ENCODE data around the gene RUSC1. TPM values are rescaled to one million over a fixed set of nuclear protein-coding genes. Genes with fewer than 3 reads are reported as not detected.

Gene RUSC1
- total and polyA plus RNA-seq, 2 experiments from 2014 or later, result 30.4 to 31.9 TPM

- 0 out of 2 replicates have a peak overlapping the region, but pooled peaks have one; percentile 45 for H2AFZ ChIP-seq
- H3K4me2 ChIP-seq (ENCODE audit: unreplicated experiment), result no peak overlapping the region
- no peaks in the 10 kb centered on the region for H3K36me3 ChIP-seq (ENCODE audit: low read depth)
- H3K9me3 ChIP-seq (ENCODE audit: low read depth), result no peaks in the 10 kb centered on the region
- no peaks in the 10 kb centered on the region for H3K9me2 ChIP-seq (ENCODE audit: insufficient read depth)
- no peak overlapping the region for H3K9ac ChIP-seq
- WGBS, 2 experiments (ENCODE audit: low coverage in 1 of 2, low lambda C conversion rate in 2 of 2, missing lambda C conversion rate in 2 of 2), result 61 to 69% methylated on average over 7 of the region's 7 CpGs
- no peak overlapping the region for H3K27ac ChIP-seq
- no peaks in the 10 kb centered on the region for H4K20me1 ChIP-seq (ENCODE audit: insufficient read depth)
- DNase-seq, result peak; percentile 57
- H3K4me3 ChIP-seq, result no peak overlapping the region
- peaks cover 22% of the 10 kb centered on the region for H3K4me1 ChIP-seq (ENCODE audit: insufficient read depth)
- peaks cover 13% of the 10 kb centered on the region; the same call in 1 of the 2 replicates for H3F3A ChIP-seq (ENCODE audit: insufficient read depth)
- no peaks in the 10 kb centered on the region for H3K27me3 ChIP-seq (replicated peaks; ENCODE audit: insufficient read depth)
- H3K79me2 ChIP-seq (ENCODE audit: insufficient read depth), result peaks cover 23% of the 10 kb centered on the region
- no peak for TF ChIP-seq EZH2 (IDR thresholded peaks at IDR 0.05; ENCODE audit: insufficient read depth, poor library complexity, severe bottlenecking)
- no peak for TF ChIP-seq EZH2phosphoT487 (IDR thresholded peaks at IDR 0.05; ENCODE audit: insufficient read depth, low read depth)
- in situ Hi-C loops (cut with MboI), result no loop called here
Measured at GRCh38 chr1:155305881-155306391, 14.8 kb upstream of the RUSC1 start.

GRCh38 chr1:155307247-155307740 is 13.4 kb upstream of the RUSC1 start:
- WGBS, 2 experiments (ENCODE audit: low coverage in 1 of 2, low lambda C conversion rate in 2 of 2, missing lambda C conversion rate in 2 of 2), result 40 to 42% methylated on average over 6 of the region's 6 CpGs
- H3K79me2 ChIP-seq (ENCODE audit: insufficient read depth), result peaks cover 30% of the 10 kb centered on the region
- no peaks in the 10 kb centered on the region for H3K9me2 ChIP-seq (ENCODE audit: insufficient read depth)
- H3K27me3 ChIP-seq (replicated peaks; ENCODE audit: insufficient read depth), result no peaks in the 10 kb centered on the region
- H3F3A ChIP-seq (ENCODE audit: insufficient read depth), result peaks cover 13% of the 10 kb centered on the region; the same call in 1 of the 2 replicates
- DNase-seq, result peak; percentile 58
- H3K36me3 ChIP-seq (ENCODE audit: low read depth), result no peaks in the 10 kb centered on the region
- H3K9ac ChIP-seq, result no peak overlapping the region
- no peak overlapping the region for H2AFZ ChIP-seq
- H3K4me2 ChIP-seq (ENCODE audit: unreplicated experiment), result no peak overlapping the region
- in situ Hi-C loops (cut with MboI), result no loop called here
- no peak for TF ChIP-seq EZH2 (IDR thresholded peaks at IDR 0.05; ENCODE audit: insufficient read depth, poor library complexity, severe bottlenecking)
- H3K4me1 ChIP-seq (ENCODE audit: insufficient read depth), result peaks cover 22% of the 10 kb centered on the region
- no peak overlapping the region for H3K4me3 ChIP-seq
- H3K9me3 ChIP-seq (ENCODE audit: low read depth), result no peaks in the 10 kb centered on the region
- no peak overlapping the region for H3K27ac ChIP-seq
- H4K20me1 ChIP-seq (ENCODE audit: insufficient read depth), result no peaks in the 10 kb centered on the region

- Histone ChIP-seq H3K4me3 (peak within 1 kb of the TSS; percentile 92), H3K9me2 (ENCODE audit: insufficient read depth) (no peaks in the 10 kb centered on the region), H4K20me1 (ENCODE audit: insufficient read depth) (no peaks in the 10 kb centered on the region), H3K27me3 (replicated peaks; ENCODE audit: insufficient read depth) (no peaks in the 10 kb centered on the region), H3K9ac (peak within 1 kb of the TSS; percentile 89), H3K27ac (peak within 1 kb of the TSS; percentile 87), H2AFZ (peak within 1 kb of the TSS; percentile 80), H3F3A (ENCODE audit: insufficient read depth) (peaks cover 13% of the 10 kb centered on the region; the same call in 1 of the 2 replicates), H3K36me3 (ENCODE audit: low read depth) (no peaks in the 10 kb centered on the region), H3K4me2 (ENCODE audit: unreplicated experiment) (peak within 1 kb of the TSS; percentile 87), H3K9me3 (ENCODE audit: low read depth) (no peaks in the 10 kb centered on the region), H3K4me1 (ENCODE audit: insufficient read depth) (peaks cover 22% of the 10 kb centered on the region), H3K79me2 (ENCODE audit: insufficient read depth) (peaks cover 30% of the 10 kb centered on the region)
- peak; percentile 99 for DNase-seq
- in situ Hi-C loops (cut with MboI), result no loop called here
- TF ChIP-seq EZH2phosphoT487 (IDR thresholded peaks at IDR 0.05; ENCODE audit: insufficient read depth, low read depth) (no peak), EZH2 (IDR thresholded peaks at IDR 0.05; ENCODE audit: insufficient read depth, poor library complexity, severe bottlenecking) (no peak)
- 1 to 2% methylated on average over 51 of the region's 51 CpGs for WGBS, 2 experiments (ENCODE audit: low coverage in 1 of 2, low lambda C conversion rate in 2 of 2, missing lambda C conversion rate in 2 of 2)
Measured at GRCh38 chr1:155308493-155309422, 11.9 kb upstream of the RUSC1 start, which contains the start of gene FDPS. Gene FDPS, plus strand, starts transcription at chr1:155308866. Its CDS starts 924 bp downstream, at chr1:155309790.

- in situ Hi-C loops (cut with MboI), result no loop called here
- H3K4me3 ChIP-seq, result peak overlapping the region; percentile 92
- TF ChIP-seq EZH2 (IDR thresholded peaks at IDR 0.05; ENCODE audit: insufficient read depth, poor library complexity, severe bottlenecking) (no peak), EZH2phosphoT487 (IDR thresholded peaks at IDR 0.05; ENCODE audit: insufficient read depth, low read depth) (no peak)
- peaks cover 30% of the 10 kb centered on the region for H3K79me2 ChIP-seq (ENCODE audit: insufficient read depth)
- no peaks in the 10 kb centered on the region for H3K9me2 ChIP-seq (ENCODE audit: insufficient read depth)
- peak overlapping the region; percentile 89 for H3K9ac ChIP-seq
- WGBS, 2 experiments (ENCODE audit: low coverage in 1 of 2, low lambda C conversion rate in 2 of 2, missing lambda C conversion rate in 2 of 2), result 29 to 32% methylated on average over 11 of the region's 11 CpGs
- peaks cover 13% of the 10 kb centered on the region; the same call in 1 of the 2 replicates for H3F3A ChIP-seq (ENCODE audit: insufficient read depth)
- H3K4me2 ChIP-seq (ENCODE audit: unreplicated experiment), result peak overlapping the region; percentile 87
- H3K4me1 ChIP-seq (ENCODE audit: insufficient read depth), result peaks cover 22% of the 10 kb centered on the region
- no peaks in the 10 kb centered on the region for H3K36me3 ChIP-seq (ENCODE audit: low read depth)
- peak overlapping the region; percentile 80 for H2AFZ ChIP-seq
- no peaks in the 10 kb centered on the region for H4K20me1 ChIP-seq (ENCODE audit: insufficient read depth)
- peak; percentile 31 for DNase-seq
- H3K27me3 ChIP-seq (replicated peaks; ENCODE audit: insufficient read depth), result no peaks in the 10 kb centered on the region
- H3K27ac ChIP-seq, result peak overlapping the region; percentile 87
- no peaks in the 10 kb centered on the region for H3K9me3 ChIP-seq (ENCODE audit: low read depth)
Measured at GRCh38 chr1:155309423-155310021, 11.2 kb upstream of the RUSC1 start.
